Activated CD8-positive, alpha-beta memory T cell treated with anti-CD3 and anti-CD28 coated beads, Interleukin-2, amount 10 ng/mL, durations not matched to agents 7 days and 5 days (primary cell): ENCODE data around the gene BMP10. TPM values are rescaled to one million over a fixed set of nuclear protein-coding genes. Genes with fewer than 3 reads are reported as not detected.

ENCODE experiments used
- ATAC-seq: fragments of 150-1000 bp; cut with Tn5 transposase; one replicate; pipeline ENCODE4 v1.10.0; 2021; ENCODE audit warnings: moderate library complexity
- CTCF ChIA-PET: fragments of 350-600 bp; sonication (Branson Sonifier 250); formaldehyde crosslinking; loops from one replicate; lab custom pipeline; 2021; ENCODE audit warnings: antibody characterized with exemption; lab: Charles Lee
- DNase-seq: peaks from one replicate; pipeline ENCODE4 v3.0.0-alpha.2; 2020
- H3K27ac Mint-ChIP-seq: one replicate; pipeline ENCODE4 v1.8.0; 2021; ENCODE audit warnings: mild to moderate bottlenecking, mixed read lengths
- H3K27me3 Mint-ChIP-seq: one replicate; pipeline ENCODE4 v1.8.0; 2021; ENCODE audit warnings: mixed read lengths
- H3K36me3 Mint-ChIP-seq: one replicate; pipeline ENCODE4 v1.8.0; 2021; ENCODE audit warnings: mild to moderate bottlenecking, mixed read lengths
- H3K4me1 Mint-ChIP-seq: one replicate; pipeline ENCODE4 v1.8.0; 2021; ENCODE audit warnings: mixed read lengths
- H3K4me3 Mint-ChIP-seq: one replicate; pipeline ENCODE4 v1.8.0; 2021; ENCODE audit warnings: mild to moderate bottlenecking, moderate library complexity, mixed read lengths
- H3K9me3 Mint-ChIP-seq: one replicate; pipeline ENCODE4 v1.8.0; 2022; ENCODE audit warnings: low read depth, mixed read lengths
- total RNA-seq, 2 experiments: library from RNA; stranded (reverse); gene quantifications; one replicate each; pipeline ENCODE4 v1.2.3, GENCODE V29; 2021

BMP10 gene
- total RNA-seq, 2 experiments from 2014 or later: not detected

DNA sequence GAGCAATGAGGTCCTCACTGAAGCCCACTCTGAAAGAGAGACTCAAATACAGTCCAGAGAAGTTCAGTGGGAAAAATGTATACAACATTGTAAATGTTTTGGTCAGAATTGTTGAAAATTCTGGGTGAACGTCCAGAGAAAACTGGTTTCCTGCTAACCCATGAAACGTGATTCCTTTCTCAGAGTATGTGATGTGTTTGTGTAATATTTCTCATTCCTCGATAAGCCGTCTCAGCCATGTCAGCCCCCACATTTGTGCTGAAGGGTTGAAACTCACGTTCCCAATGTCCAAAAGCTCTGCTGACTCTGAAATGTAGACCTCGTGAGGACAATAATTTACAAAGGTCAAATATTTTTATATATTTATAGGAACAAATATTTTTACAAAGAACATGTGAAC, 51.6 kb downstream of the BMP10 start:
- Mint-ChIP-seq H3K4me1 (no peaks in the 10 kb centered on the region), H3K4me3 (no peak overlapping the region), H3K9me3 (no peaks in the 10 kb centered on the region), H3K36me3 (peaks cover 77% of the 10 kb centered on the region), H3K27me3 (no peaks in the 10 kb centered on the region), H3K27ac (no peak overlapping the region)
- DNase-seq (no peak), ATAC-seq (no peak)
- CTCF ChIA-PET: interaction anchor here (1.5 kb wide), 1 partner anchor 68 kb away, joined by 4 read pairs; no protein-coding TSS in a partner anchor

DNA sequence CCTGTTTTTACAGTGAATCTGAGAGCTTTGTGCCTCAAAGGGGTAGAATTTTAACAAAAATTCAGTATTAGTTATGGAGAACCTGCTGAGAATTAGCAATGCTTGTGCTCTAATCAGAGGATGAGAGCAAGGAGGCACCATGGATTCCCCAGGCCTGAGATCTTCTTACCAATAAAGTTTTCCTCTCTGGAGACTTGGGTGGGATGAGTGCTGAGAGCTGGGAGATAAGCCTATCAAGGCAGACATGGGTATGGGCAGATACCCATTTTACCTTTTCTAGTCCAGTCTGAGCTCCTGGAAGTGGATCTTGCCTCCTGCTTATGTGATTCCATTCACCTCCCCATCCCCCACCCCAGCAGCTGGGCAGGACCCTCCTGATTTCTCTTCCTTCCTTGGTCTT, 53.9 kb downstream of the BMP10 start:
- Mint-ChIP-seq H3K4me1 (no peaks in the 10 kb centered on the region), H3K36me3 (peaks cover 76% of the 10 kb centered on the region), H3K27ac (peak overlapping the region; percentile 52), H3K4me3 (no peak overlapping the region), H3K27me3 (no peaks in the 10 kb centered on the region), H3K9me3 (no peaks in the 10 kb centered on the region)
- CTCF ChIA-PET: no interaction called here
- no peak for DNase-seq
- no peak for ATAC-seq

Other genes starting within 250 kb of the BMP10 start
- not detected for gene PROKR1, start 227.8 kb downstream of the BMP10 start, total RNA-seq
- 100 to 1,000 TPM in 1 of 2 experiments, 10 to 100 TPM in 1; 90.2 to 126 TPM for gene ARHGAP25, start 136.6 kb downstream of the BMP10 start, total RNA-seq
- gene GKN2, start 81.5 kb upstream of the BMP10 start, total RNA-seq: not detected
- gene GKN1, start 103.2 kb upstream of the BMP10 start, total RNA-seq: not detected
- under 1 TPM in 1 of 2 experiments, not detected in 1; 0.23 TPM for gene ANTXR1, start 141.8 kb upstream of the BMP10 start, total RNA-seq